Esophagus squamous epithelium (tissue), 4 donors: Measurements from ENCODE around the gene GALNTL6.

Experiments
- POLR2A ChIP-seq, 4 donors: fragments of 450-650 bp; IDR thresholded peaks; one replicate each; pipeline ENCODE4 v1.6.1; 2017; ENCODE audit warnings: antibody characterized with exemption in 4 of 4, mild to moderate bottlenecking in 4 of 4, moderate library complexity in 3 of 4
- TF ChIP-seq, protein P1 (sequence below), 6 experiments: fragments of 450-650 bp in 4 of 6; fragments of 200-600 bp in 2 of 6; sonication (generic) in 2 of 6; IDR thresholded peaks; one replicate each; pipeline ENCODE4 v1.5.1; 2016 to 2019; ENCODE audit warnings: antibody characterized with exemption in 6 of 6, mild to moderate bottlenecking in 4 of 6, moderate library complexity in 4 of 6

DNA sequence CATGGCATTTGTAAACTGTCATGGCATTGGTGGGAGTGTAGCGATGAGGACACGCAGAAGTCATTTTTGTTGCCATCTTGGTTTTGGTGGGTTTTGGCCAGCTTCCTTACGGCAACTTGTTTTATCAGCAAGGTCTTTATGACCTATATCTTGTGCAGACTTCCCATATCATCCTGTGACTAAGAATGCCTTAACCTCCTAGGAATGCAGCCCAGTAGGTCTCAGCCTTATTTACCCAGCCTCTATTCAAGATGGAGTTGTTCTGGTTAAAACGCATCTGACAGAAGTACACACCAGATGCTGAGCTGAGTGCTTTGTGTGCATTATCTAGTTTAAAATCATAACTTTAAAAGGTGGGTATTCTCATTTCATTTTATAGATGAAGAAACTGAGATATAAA, 1086.7 kb downstream of the GALNTL6 start:
- TF ChIP-seq, protein P1, sequence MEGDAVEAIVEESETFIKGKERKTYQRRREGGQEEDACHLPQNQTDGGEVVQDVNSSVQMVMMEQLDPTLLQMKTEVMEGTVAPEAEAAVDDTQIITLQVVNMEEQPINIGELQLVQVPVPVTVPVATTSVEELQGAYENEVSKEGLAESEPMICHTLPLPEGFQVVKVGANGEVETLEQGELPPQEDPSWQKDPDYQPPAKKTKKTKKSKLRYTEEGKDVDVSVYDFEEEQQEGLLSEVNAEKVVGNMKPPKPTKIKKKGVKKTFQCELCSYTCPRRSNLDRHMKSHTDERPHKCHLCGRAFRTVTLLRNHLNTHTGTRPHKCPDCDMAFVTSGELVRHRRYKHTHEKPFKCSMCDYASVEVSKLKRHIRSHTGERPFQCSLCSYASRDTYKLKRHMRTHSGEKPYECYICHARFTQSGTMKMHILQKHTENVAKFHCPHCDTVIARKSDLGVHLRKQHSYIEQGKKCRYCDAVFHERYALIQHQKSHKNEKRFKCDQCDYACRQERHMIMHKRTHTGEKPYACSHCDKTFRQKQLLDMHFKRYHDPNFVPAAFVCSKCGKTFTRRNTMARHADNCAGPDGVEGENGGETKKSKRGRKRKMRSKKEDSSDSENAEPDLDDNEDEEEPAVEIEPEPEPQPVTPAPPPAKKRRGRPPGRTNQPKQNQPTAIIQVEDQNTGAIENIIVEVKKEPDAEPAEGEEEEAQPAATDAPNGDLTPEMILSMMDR (IDR thresholded peaks at IDR 0.05) = no peak
- no peak for TF ChIP-seq POLR2A (IDR thresholded peaks at IDR 0.05)
